ENCODE measurements around the gene PON2.
"Not testable (repeated sequence)": the region's sequence is repeated elsewhere in the genome, so short reads cannot be mapped to it uniquely, and the experiment has no call there.

PON2 gene

DNA sequence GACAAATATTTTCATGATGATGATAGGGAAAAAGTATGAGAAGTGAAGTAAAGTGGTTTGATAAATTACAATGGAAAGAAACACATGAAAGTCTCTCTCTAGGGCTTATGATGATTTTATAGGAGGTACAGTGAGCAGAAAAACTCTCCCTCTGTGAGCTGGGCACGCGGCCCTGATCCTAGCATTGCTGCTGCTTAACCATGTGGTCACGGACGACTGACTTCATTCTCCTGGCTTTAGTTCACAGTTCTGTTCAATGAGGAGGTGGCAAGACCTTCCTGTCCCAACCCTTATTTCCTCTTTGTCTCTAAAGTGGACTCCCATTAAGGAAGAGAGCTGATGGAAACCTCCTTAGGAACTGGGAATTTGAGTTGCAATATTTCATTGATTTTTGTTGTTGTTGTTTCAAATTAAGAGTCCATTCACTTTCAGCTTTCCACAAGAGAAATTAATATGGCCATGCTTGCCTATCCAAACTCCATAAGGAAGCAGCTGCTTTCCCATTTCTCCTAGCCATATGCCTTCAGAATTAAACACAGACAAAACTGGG, 30.4 kb downstream of the PON2 start:
- DNase-seq: no peak

DNA sequence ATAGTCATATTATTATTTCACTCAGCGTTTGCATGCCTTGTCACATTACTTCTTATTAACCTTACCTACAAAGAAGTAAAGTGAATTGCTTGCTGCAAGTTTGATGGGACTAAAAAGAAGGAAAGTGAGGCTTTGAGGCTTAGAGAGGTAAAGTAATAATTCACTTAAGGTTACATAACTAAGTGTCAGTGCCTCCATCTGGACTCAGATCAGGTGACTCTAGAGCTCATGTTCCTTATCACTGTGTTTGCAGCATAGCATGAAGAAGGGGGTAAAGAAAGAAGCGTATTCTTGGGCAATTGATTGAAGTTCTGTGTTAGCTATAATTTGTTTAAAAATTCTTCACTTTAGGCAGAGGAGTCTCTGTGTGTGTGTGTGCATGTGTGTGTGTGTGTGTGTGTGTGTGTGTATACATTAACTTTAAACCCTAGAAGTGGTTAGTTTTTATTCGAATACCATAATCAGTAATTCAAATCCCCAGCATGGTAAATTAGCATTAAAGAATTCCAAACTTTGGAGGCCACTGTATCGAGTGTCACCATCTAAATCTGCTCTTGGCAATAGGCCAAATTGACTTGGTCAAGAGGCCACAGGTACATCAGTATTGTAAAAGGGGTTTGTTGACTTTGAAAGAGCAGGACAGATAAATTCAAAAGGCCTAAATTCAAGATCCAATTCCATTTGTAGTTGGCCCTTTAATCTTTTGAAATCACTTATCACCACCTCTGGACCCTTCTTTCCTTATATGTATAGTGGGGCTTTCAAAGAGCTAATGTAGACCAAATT, 36.5 kb downstream of the PON2 start:
- no peak for DNase-seq

DNA sequence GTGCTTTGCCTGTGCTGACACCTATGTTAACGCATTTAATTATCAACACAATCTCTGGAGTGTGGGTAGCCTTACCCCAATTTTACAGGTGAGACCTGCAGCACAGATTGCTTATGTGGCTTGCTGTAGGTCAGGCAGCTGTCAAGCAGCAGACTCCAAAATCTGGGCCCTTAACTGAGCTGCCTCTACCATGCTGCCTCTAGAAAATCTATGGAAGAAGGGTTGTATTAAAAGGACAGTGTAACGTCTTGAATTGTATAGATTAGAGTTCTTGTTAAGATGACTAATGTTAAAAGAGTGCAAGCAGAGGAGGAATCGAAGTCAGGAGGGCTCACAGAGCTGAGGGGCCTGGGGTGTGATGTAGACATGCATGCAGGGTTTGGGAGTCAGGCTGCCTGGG, 37.4 kb downstream of the PON2 start:
- no peak for DNase-seq

DNA sequence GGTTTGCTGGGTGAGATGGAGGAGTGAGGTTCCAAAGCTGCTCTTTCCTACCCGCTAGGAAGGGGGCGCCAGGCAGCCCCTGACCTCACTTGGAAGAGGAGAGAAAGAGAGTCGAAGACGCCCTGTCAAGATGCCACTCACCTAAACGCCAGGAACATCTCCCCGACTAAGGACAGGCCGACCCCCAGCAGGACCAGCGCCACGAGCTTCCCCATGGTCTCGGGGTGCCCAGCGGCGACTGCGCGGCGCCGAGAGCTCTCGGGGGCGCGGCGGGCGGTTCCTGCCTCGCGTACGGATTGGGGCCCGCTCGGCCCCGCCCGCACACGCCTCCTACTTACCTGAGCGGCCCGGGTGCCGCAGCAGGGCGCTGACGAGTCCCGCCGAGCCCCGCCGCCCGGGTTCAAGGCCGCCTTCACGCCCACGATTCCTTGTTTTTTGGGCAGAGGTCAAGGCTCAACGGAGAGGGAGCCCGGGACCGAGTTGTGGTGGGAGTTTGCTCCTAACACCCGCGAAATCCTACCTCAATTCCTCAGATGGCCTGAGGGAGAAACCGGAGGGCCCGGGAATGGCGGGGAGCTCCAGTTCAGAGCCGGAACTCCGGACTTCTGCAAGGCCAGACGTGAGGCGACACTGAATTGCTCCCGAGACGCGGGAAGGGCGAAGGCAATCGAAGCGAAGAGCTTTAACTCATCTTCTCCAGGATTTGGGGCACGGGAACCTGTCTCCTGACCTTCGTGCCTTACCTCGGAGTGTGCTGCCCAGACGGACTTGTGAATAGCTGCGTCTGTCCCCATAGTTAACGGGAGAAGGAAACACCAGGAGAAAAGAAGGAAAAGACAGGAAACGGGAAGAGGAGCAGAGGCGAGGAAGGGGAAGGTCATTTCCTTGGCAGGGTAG, 38.4 kb downstream of the PON2 start, which contains the start of gene PON3:
Gene PON3, minus strand, starts transcription at position 240 of the 897 bp plus-strand sequence. Its CDS starts 25 bp downstream, at position 215.
- DNase-seq: peak; percentile 22

DNA sequence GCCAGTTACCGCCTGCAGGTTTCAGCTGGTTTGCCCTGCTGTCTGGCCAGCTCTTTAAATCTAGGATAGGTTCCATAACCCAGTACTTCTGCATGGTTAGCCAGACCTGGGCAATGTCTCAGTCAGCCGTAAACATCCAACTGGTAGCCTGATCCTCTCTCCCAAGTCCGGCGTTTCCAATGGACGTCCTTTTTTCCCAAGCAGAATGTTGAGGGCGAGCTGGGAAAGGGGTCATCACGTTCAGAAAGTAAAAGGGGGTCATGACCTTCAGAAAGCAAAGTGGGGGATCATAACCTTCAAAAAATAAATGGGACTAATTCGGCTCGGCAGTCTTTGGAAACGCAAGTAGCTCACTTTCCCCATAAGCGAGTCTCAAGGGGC, 39.1 kb downstream of the PON2 start:
- no peak for DNase-seq

DNA sequence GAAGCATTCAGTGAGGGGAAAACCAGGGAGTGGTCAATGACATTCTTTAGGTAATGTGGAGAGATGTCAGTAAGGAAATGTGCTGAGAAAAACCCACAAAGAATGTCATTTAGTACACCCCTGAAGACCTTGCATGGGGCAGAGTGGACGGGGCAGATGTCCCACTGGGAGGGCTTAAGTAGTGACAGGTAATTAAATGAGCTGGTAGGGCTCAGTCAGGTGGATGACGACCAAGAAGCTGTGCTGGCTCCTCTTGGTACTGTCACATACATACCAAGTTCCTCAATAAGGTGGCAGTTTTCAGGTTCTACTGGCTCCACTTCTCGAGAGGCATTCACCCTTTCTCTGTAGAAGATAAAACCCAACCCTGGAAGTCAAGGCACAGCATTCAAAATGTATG, 40.5 kb downstream of the PON2 start:
- DNase-seq: no peak

DNA sequence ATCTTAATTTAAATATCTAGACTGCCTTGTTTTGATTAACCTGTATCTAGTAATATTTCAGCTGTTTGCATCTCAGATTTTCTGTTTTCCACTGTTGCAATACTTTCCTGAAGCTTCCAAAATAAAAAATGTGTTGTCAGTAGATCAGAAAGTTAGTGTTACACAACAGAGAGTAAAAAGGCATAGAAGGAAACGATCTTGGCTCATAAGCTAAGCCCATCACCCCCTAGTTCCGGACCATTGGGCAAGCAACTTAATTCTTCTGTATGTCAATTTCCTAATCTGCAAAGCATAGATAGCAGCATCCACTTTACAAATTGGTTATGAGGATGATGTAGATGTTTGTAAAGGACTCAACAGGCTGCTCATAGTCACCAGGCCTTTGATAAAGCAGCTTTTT, 43.1 kb downstream of the PON2 start:
- no peak for DNase-seq

DNA sequence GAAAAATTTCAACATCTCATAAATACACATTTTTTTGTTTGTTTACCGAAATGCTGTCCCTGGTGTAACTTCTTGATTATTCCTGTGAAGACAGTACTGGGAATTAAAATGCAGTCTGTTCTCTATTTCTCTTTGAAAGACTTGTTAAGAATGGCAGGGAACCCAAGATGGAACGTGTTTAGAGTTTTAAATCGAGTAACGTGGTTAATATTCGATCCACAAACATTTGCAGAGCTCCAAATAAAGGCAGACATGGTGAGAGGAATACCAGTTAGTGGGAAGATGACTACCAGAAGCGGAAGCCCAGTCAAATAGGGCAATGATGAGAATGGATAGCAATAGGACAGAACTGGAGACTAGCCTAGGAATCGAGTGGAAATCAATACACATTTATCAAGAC, 45.3 kb downstream of the PON2 start:
- DNase-seq: no peak

DNA sequence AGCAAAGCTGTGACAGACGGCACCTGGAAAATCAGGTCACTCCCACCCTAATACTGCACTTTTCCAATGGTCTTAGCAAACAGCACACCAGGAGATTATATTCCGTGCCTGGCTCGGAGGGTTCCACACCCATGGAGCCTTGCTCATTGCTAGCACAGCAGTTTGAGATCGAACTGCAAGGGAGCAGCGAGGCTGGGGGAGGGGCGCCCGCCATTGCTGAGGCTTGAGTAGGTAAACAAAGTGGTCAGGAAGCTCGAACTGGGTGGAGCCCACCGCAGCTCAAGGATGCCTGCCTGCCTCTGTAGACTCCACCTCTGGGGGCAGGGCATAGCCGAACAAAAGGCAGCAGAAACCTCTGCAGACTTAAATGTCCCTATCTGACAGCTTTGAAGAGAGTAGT, 55.4 kb downstream of the PON2 start:
- DNase-seq: not testable (repeated sequence)

DNA sequence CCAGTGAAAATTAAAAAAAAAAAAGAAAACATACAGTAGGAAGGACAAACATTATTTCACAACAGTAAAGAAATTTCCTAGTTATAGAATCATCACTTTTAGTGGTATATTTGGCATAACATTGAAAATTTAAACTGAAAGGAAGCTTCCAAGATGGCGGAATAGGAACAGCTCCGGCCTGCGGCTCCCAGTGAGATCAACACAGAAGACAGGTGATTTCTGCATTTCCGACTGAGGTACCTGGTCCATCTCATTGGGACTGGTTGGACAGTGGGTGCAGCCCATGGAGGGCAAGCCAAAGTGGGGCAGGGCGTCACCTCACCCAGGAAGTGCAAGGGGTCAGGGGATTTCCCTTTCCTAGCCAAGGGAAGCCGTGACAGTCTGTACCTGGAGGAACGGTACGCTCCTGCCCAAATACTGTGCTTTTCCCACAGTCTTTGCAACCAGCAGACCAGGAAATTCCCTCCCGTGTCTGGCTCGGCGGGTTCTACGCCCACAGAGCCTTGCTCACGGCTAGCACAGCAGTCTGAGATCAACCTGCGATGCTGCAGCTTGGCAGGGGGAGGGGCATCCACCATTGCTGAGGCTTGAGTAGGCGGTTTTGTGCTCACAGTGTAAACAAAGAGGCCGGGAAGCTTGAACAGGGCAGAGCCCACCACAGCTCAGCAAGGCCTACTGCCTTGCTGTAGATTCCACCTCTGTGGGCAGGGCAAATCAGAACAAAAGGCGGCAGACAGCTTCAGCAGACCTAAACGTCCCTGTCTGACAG, 58.0 kb downstream of the PON2 start:
- no peak for DNase-seq

DNA sequence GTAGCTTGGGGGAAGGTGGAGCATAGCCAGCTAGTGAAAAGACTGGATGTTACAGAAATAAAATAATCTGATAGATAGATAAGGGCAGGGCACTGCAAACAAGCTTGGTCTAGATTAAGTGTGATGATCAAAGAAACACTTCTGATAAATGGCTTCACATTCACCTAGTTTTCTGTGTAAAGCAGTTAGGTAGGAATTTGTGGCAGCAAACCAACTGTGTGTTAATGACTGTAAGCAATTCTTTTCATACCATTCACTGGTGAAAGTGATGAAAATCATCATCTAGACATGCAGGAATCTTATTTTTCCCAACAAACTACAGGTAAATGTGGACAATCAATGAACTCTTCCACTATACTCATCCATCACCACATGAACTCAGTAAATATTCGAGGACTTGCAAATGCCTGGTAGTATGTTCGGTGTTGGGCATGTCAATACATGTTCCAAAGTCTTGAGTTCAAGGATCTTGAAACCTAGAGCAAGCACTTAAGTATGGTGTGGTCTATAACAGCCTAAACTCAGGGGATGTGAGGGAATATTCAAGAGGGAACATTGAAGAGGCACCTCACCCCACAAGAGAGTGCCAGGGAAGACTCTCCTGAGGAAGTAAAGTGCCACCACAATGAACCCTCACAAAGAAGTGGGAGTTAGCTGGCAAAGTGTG, 59.1 kb downstream of the PON2 start:
- no peak for DNase-seq

DNA sequence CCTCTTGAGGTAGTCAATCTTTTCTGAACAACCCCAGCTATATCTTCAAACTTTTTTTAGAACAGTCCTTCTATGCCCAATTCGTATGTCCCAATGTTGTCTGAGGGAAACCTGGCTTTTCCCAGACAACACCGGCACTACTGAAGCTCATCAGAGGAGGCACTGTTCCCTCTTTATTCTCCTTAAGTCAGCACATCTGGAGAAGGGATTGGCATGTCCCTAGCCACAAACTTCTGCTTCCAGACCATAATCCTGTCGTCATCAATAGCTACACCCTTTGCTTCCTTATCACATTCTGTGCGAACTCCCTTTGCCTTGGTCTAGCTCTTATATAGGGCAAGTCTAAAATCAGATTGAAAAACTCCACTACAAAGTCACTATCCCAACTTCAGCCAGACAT, 61.5 kb downstream of the PON2 start:
- no peak for DNase-seq

DNA sequence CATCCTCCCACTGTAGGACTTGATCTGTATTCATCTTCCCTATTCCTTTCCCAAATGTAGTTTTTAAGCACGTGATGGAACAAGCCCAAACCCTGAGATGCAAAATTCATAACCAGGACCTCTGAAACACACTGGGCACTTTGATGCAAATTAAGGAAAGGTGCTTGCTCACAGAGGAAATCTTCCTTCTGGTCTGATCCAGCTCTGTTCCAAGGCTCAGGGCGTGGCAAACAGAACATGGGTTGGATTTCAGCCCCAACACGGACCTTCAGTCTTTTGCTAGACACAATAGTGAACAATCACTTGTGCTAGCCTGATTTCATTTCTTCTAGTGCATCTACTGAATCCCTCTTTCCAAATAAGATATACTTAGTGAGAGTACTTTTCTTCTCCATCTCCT, 66.6 kb downstream of the PON2 start:
- DNase-seq: no peak

DNA sequence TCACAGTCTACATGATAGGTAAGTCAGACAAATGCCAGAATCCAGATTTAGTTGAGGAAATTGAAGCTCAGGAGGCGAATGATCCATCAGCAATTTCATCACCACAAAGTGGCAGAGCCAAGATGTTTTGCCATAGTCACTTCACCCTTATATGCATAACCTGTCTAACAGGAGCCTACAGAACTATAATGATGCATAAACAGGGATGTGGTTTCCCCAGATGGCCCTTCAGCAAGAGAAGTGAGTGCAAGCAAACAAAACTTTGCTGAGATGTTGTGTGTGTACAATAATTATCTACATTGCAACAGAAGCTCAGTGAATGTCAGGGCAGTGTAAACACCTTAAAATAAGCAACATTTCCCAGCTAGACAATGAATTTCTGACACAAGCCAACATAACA, 67.2 kb downstream of the PON2 start:
- no peak for DNase-seq

DNA sequence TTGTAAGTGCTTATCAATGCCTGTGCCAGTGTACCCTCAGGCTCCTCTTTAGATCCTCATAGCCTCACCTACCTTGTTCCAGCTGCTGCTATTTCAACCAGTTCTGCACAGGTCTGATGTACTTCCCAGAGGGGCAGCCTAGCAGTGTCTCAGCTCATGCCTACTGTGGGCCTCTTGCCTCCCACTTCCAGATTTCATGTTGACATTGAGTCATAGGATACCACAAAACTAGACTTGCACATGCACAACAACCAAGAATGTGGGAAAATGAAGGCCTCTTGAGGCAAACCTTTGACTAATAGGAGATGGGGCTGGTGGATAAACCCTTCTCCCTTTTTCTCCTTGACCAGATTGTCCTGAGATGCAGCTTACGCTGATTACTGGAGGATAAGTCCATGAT, 69.7 kb downstream of the PON2 start:
- DNase-seq: no peak

DNA sequence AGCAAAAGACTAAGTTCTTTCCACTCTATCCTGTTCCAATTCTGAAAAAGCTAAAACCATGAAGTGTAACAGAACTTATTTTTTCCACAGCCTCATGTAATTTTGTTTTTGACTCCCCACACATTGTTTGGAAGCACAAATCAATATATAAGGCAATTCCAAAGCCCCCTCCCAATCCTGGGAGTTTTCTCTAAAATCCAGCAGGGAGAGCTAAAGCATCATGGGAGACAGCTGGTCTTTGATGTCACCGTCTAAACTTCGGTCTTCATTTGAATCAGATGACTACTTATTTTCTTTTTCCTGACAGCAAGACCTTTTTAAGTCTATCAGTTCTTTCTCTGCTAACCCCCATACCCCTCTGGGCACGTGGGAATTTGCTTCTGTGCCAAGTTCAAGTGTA, 77.2 kb downstream of the PON2 start:
- no peak for DNase-seq
